Kasumi-1 (cell line): ENCODE measurements around the gene KLHL3.
"Not testable (repeated sequence)": the region's sequence is repeated elsewhere in the genome, so short reads cannot be mapped to it uniquely, and the experiment has no call there.

Experiments used
- DNase-seq, 2 experiments: peaks; one replicate each; lab custom pipeline; 2025; lab: John Stamatoyannopoulos, UW

The KLHL3 gene, protein sequence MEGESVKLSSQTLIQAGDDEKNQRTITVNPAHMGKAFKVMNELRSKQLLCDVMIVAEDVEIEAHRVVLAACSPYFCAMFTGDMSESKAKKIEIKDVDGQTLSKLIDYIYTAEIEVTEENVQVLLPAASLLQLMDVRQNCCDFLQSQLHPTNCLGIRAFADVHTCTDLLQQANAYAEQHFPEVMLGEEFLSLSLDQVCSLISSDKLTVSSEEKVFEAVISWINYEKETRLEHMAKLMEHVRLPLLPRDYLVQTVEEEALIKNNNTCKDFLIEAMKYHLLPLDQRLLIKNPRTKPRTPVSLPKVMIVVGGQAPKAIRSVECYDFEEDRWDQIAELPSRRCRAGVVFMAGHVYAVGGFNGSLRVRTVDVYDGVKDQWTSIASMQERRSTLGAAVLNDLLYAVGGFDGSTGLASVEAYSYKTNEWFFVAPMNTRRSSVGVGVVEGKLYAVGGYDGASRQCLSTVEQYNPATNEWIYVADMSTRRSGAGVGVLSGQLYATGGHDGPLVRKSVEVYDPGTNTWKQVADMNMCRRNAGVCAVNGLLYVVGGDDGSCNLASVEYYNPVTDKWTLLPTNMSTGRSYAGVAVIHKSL

DNA sequence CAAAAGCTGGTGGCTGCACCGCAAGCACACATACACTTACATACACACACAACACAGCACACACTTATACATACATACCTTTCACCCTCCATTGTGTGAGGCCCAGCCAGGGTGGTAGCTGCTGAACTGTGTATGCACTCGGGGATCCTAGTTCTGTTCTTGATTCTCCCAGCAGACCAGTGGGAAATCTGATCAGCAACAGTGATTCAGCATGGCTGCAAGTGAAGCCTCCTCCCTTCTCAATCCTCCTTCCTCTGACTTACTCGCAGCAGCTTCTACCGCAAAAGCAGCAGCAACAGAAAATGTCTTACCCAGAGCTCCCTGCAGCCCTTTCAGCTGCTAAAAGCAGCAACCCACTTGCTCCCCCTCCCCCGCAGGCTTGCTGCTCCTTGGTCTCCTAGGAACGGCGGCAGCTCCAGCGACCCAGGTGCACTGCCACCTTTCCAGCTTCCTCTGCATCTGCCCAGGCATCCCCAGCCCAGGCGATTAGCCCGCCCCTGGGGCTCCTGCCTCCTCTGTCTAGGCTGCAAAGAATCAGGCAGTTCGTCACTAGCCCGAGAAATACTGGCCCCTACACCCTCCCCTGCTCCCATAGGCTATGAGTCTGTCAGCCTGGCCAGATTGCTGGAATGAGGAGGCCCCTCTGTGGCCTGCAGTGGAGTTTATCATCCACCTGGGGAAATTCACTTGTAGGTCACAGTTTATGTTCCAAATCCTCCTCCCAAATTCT, at the start of gene KLHL3:
TSS of gene KLHL3 (minus strand) at position 535 of the 730 bp plus-strand sequence. CDS start at position 92, 443 bp downstream.
- no peak for DNase-seq

DNA sequence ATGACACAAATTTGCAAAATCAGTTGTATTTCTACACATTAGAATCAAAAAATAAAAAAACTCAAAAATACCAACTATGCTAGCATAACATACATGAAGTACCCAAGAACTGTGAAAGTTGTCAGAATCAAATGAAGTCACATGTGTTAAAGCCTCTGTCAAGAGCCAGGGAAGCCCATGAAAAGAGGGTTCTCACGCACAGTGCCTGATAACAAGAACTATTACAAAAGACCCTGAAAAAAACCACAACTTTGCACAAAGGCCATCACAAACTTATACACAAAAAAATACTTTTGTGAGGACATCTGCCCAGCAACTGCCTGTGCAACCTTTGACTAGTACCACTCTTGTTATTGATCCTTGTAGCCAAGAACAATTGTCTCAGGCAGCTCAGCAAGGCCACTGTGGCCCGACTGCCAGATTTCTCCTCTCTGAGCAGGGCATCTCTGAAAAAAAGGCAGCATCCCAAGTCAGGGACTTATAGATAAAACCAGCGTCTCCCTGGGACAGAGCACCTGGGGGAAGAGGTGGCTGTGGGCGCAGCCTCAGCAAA, 47.2 kb upstream of the KLHL3 start:
- no peak for DNase-seq

DNA sequence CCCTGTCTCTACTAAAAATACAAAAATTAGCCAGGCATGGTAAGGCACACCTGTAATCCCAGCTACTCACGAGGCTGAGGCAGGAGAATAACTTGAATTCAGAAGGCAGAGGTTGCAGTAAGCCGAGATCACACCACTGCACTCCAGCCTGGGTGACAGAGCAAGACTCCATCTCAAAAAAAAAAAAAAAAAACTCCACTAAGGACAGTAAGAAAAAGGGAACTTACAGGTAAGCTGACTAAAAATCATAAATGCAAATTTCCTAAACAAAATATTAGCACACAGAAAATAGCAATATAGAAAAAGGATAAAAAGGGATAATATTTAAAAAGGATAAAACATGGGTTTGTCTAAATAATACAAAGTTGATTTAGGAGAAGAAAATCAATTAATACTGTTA, 46.2 kb upstream of the KLHL3 start:
- no peak for DNase-seq

DNA sequence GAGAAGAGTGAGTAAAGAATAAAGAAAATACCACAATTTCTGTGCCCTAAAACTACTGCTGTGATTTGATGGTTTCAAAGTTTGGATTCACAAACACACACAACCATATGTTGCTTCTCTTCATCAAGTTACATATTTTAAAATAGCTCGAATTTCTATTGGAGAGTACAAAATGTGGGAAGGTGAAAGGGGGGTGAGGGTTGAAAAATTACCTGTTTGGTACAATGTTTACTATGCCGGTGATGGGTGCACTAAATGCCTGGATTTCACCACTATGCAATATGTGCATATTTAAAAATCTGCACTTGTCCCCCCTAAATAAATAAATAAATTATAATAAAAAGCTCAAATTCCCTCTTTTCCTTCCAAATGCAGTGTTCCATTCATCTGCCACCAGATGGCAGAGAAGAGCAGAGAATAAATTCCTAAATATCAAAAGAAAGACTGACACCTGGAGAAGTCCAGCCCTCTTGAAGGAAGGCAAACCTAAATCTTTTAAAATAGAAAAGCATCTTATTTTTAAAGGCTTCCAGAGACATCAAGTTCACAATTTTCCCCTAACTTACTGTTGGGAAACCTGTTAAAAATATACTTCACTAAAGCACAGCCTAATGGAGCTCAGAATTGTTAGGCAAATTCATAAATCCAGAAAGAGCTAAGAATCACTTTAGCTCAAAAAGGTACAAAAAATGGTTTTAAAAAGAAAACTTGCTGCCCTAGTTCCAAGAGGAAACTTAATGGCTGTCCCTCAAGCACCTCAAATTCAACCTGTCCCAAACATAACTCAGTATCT, 43.1 kb upstream of the KLHL3 start:
- peak; percentile 12 to 34 for DNase-seq

DNA sequence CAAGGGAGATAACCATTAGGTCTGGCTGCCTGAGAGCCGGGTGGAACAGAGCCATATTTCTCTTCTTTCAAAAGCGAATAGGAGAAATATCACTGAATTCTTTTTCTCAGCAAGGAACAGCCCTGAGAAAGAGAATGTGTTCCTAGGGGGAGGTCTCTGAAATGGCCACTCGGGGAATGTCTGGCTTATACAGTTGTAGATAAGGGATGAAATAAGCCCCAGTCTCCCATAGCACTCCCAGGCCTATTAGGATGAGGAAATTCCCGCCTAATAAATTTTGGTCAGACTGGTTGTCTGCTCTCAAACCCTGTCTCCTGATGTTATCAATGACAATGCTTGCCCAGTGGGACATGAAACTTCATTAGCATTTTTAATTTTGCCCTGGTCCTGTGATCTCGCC, 32.0 kb upstream of the KLHL3 start:
- DNase-seq: not testable (repeated sequence)

DNA sequence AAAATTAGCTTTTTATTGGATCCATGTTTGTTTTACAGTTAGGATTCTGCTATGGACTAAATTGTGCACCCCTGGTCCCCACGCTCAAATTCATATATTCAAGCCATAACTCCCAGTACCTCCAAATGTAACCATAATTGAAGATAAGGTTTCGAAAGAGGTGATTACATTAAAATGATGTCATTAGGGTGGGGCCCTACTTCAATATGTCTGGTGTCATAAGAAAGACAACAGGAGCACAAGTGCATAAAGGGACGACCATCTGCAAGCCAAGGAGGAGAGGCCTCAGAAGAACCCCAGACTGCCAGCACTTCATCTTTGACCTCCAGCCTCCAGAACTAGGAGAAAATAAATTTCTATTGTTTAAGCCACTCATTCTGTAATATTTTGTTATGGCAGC, 25.7 kb upstream of the KLHL3 start:
- DNase-seq: no peak

DNA sequence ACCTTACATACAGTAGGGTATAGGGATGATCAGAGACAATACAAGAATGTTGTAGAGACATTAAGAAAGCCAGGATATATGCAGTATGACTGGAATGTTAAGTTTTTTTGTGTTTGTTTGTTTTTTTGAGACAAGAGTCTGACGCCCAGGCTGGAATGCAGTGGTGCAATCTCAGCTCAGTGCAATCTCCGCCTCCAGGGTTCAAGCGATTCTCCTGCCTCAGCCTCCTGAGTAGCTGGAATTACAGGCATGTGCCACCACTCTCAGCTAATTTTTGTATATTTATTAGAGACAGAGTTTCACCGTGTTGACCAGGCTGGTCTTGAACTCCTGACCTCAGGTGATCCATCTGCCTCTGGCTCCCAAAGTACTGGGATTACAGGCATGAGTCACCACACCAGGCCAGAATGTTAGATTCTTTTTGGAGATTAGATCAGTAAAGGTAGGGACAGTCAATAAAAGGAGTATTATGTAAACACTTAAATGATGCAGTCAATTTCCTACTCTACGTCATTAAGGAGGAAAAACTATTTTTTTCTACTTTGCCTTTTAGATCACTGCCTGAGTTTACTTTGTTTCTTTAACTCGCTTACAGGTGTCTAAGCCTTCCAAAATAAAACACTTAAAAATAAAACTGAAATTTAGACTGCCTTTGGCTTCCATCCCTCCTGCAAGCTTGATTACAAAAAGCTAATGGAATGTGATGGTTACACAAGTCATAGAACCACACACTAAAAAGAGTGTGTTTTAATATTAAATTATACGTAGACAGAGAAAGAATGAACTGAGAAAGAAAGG, 25.0 kb upstream of the KLHL3 start:
- no peak for DNase-seq

DNA sequence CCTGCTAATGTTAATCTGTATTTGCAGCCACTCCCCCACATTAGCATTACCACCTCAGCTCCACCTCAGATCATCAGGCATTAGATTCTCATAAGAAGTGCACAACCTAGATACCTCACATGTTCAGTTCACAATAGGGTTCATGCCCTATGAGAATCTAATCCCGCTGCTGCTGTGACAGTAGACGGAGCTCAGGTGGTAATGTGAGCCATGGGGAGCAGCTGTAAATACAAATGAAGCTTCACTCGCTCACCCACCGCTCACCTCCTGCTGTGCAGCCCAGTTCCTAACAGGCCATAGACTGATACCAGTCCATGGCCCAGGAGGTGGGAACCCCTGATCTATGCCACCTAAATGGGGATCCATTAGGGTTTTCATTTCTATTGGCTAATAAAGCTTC, 24.4 kb upstream of the KLHL3 start:
- DNase-seq: no peak

DNA sequence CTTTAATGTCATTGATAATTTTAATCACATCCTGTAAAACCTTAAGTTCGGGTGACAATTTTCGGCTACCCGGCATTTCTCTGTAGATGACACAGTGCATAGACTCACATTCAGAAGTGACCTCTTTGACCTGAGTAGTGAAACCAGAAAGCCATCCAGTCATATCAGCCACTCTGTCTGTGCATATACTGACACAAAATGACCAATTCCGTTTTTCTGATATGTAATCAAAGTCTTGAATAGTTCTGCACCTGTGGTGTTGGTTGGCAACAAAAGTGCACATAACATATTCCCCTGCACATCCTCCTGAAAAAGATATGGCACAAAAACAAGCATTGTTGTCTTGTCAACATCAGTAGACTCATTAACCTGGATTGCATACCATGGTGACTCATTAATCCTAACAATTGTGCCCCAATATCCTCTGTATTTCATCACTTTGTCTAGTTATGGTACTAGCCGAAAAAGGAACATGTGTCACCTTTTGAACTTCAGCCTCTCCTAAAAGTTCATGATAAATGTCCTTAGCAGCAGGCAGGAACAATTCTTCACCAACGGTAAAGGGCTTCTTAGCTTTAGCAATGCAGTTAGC, 22.9 kb upstream of the KLHL3 start:
- no peak for DNase-seq

DNA sequence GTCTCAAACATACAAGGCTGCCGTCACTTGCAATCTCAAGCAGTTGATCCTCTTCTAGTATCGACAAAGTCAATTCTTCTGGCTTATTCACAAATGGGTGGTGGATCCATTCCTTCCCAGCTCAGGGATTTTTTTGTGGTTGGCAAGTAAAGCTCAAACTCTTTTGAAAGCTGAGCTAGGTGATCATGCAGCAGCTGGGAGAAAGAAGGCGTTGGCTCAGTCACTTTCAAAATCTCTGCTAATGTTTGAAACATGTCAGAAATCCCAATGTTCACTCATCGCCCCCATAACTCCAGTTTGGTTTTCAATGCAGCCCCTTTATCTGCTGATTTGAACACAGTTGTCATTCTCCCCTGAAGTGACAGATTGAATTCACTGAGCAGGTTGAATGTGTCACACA, 22.2 kb upstream of the KLHL3 start:
- no peak for DNase-seq

DNA sequence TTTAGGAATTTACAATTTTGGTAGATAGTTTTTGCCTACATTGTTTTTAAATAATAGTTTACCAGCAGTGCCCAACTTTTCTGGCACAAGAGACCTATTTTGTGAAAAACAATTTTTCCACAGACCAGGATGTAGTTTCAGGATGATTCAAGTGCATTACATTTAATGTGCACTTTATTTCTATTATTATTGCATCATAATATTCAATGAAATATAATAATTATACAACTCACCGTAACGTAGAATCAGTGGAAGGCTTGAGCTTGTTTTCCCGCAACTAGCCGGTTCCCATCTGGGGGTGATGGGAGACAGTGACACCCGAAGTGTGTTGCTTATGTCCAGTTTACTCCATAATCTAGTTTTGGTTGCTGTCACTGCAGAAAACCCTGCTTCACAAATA, 21.7 kb upstream of the KLHL3 start:
- DNase-seq: no peak

DNA sequence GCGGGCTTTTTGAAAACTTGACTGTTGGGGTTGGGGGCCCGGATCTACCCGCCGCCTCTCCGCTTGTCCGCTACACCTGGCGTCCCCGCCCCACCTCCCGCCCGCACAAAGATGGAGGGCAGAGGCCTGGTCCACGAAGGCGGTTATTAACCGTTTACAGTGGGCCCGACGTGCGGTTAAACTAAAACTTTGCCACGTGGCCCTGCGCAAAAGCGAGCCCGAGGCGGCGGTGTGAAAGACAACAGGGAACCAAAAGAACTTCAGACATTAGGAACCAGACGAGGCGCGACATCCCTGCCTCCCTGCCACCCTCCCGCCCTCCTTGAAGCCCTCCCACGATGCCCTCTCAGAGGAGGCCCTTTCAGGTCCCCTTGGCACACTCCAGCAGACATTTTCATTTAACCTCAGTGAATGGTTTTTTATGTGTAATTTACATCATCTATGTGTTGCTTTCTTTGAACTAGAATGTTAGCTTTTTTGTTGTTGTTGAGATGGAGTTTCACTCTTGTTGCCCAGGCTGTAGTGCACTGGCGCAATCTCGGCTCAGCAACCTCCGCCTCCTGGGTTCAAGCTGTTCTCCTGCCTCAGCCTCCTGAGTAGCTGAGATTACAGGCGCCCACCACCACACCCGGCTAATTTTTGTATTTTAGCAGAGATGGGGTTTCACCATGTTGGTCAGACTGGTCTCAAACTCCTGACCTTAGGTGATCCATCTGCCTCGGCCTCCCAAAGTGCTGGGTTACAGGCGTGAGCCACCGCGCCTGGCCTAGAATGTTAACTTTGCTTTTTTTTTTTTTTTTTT, 19.3 kb upstream of the KLHL3 start:
- DNase-seq: peak in 1 of 2 experiments; percentile 62

DNA sequence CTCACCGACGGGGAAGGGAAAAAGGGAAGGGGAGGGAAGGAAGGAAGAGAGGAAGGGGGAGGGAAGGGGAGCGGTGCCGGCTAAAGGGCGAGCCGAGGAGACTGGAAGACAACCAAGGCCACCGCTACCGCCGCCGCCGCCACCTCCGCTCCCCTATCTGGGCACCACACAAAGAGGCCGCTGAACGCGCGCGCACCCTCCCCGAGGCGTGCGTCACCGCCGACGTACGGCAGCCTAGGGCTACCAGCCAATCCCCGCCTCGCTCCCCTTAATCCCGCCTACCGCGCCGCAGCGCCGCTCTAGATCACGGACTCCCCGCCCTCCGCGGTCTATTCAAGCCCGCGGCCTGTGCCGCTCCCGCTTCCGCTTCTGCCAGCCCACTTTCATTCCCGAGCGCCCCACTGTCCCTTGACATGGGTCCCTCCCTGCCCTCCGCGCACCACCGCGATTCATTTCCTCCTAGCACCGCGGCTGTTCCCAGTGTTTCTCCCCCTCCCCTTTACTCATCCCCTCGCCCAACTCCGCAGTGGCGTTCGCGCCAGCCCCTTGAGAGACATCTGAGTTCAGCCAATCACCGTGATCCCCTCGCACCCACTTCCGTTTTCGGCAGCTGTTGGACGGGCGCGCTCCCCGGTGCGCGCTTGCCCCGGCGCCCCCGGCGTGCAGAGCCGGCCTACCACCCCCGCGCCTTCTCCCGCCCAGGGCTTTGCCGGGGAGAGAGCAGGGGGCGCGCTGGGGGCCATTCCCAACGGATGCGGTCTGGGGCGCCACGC, 18.5 kb upstream of the KLHL3 start, which contains the start of gene HNRNPA0:
TSS of gene HNRNPA0 (minus strand) at position 176 of the 773 bp plus-strand sequence. CDS start 297 bp downstream, outside the sequence.
- DNase-seq: peak; percentile 97

DNA sequence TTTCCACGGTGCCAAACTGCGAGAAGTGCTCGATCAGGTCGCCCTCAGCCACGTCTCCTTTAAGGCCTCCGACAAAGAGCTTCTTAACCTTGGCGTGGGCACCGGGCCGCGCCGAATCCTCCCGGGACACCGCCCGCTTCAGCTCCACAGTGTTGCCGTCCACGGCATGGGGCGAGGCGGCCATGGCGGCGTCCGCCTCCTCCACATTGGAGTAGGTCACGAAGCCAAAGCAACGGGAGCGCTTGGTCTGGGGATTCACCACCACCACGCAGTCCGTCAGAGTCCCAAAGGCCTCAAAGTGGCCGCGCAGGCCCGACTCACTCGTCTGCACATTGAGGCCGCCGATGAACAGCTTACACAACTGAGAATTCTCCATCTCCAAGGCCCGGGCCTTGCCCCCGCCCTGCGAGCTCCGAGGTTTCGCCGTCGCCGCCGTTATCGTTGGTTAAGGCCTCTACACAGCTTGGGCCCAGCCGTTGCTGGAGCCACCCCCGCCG, 17.9 kb upstream of the KLHL3 start:
- no peak for DNase-seq

DNA sequence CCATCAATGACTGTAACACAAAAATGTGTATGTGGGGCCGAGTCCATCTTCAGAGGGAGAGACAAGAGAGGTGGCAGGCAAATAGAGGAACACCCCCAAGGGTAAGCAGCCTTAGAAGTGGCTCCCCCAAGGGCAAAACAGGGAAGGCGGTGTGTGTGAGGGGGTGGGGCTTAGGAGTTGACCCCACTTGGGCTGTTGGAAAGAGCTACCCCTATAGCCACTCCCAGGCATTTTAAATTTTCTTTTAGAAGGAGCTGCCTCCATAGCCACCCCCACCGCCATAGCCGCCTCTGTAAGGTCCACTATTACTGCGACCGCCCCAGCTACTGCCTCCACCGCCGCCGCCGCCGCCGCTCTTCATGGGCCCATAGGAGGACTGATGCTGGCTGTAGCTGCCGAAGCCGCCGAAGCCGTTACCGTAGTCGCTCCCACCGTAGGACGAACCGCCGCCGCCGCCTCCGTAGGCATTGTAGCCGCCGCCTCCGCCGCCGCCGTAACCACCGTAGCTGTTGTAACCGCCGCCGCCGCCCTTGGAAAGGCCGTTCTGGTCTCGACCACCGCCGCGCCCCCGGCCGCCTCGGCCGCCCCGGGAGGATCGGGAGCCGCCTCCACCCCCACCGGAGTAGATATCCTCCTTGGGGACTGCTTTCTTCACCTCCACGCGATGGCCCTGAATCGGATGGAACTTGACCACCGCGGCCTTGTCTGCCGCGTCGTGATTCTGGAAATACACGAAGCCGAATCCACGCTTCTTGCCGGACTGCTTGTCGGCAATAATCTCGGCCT, 17.2 kb upstream of the KLHL3 start:
- peak; percentile 64 to 69 for DNase-seq

DNA sequence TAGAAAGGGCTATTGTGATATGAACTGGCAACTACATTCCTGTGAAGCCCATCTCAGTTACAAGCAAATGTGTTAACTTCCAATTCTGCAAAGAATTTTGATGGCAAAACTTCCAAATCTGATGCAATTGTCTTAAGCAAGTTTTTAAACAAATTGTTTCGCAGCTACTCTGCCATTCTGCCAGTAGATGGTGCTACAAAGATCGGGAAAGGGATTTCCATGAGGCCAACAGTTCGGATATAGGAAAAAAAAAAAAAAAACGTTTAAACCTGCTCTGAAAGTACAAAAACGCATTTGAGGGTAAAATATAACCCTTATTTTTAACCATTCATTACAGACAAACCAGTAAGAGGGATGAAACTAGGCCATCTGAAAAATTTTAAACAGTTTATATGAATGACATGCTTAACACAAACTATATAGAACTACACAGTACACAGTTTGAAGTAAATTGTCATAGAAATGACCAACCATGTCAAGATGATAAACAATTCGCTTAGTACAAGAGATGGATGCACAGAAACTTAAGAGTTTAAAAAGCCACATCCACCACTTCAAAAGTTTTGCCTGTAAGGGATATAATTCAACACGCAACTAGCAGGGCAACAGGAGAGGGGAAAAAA, 16.1 kb upstream of the KLHL3 start:
- peak; percentile 76 to 78 for DNase-seq

DNA sequence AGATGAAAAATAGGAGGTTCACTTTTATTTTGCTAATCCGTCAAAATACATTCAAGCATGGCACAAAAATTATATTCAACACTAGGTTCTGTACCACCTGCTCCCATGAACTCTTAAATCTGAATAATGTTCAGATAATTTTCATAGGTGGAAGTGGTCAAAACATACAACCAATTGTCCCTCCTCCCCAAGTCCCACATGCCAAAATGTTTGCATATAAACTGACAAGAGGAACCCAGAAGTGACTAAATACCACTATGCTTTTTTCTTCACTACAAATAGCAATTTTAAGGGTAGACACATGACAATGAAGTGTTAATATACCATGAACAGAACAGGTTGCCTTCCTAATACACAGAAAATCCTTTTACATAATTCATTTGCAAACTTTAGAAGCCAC, 14.5 kb upstream of the KLHL3 start:
- no peak for DNase-seq
